ENCODE measurements around the gene ZCCHC14. TPM values are rescaled to one million over a fixed set of nuclear protein-coding genes. Genes with fewer than 3 reads are reported as not detected.

Gene ZCCHC14
- total and polyA plus RNA-seq, 10 of the 15 experiments (the other 5 are each of a cell fraction or from before 2014, with no cell fraction given), result 0.02 to 0.26 (median 0.05) TPM; not detected in 3

- TF ChIP-seq NFIC (IDR thresholded peaks at IDR 0.05; ENCODE audit: low read depth, low read length) (no peak; the same call in 1 of the 2 replicates), RBBP5 (conservative IDR thresholded peaks at IDR 0.05) (no peak), JUND (IDR thresholded peaks at IDR 0.05; ENCODE audit: low read depth, low read length) (no peak), ZNF274 (IDR thresholded peaks at IDR 0.05; ENCODE audit: insufficient read depth, insufficient read length) (no peak), ZBED1 (IDR thresholded peaks at IDR 0.05; ENCODE audit: borderline replicate concordance) (no peak), STAT1 (conservative IDR thresholded peaks at IDR 0.05) (peak; percentile 42; the same call in 1 of the 2 replicates), EGR1 (IDR thresholded peaks at IDR 0.05; ENCODE audit: borderline replicate concordance in 1 of 2, low read depth in 2 of 2, low read length in 2 of 2) (no peak), CREM (IDR thresholded peaks at IDR 0.05; ENCODE audit: low read depth) (peak; percentile 85), KAT2A (conservative IDR thresholded peaks at IDR 0.05; ENCODE audit: control insufficient read depth, low read depth, low read length) (no peak), ZNF207 (IDR thresholded peaks at IDR 0.05; ENCODE audit: borderline replicate concordance) (peak; percentile 68; the same call in 1 of the 2 replicates), BHLHE40 (IDR thresholded peaks at IDR 0.05; ENCODE audit: borderline replicate concordance in 1 of 2, low read depth in 2 of 2, low read length in 1 of 2) (peak; percentile 97 to 98), MYB (IDR thresholded peaks at IDR 0.05; ENCODE audit: borderline replicate concordance, low read depth, low read length) (no peak), HCFC1 (IDR thresholded peaks at IDR 0.05; ENCODE audit: low read length) (peak; percentile 83), ZNF622 (IDR thresholded peaks at IDR 0.05) (no peak), RAD51 (IDR thresholded peaks at IDR 0.05) (peak; percentile 94), PAX8 (IDR thresholded peaks at IDR 0.05) (no peak), RB1 (IDR thresholded peaks at IDR 0.05; ENCODE audit: borderline replicate concordance) (no peak), MXI1 (IDR thresholded peaks at IDR 0.05; ENCODE audit: low read depth, low read length) (peak; percentile 90), EED (IDR thresholded peaks at IDR 0.05; ENCODE audit: low read depth) (no peak), BCLAF1 (IDR thresholded peaks at IDR 0.05) (no peak), HSF1 (IDR thresholded peaks at IDR 0.05; ENCODE audit: low read depth, low read length) (no peak), SREBF1 (IDR thresholded peaks at IDR 0.05; ENCODE audit: low read length) (no peak)
- TF ChIP-seq, protein P1, sequence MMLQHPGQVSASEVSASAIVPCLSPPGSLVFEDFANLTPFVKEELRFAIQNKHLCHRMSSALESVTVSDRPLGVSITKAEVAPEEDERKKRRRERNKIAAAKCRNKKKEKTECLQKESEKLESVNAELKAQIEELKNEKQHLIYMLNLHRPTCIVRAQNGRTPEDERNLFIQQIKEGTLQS (IDR thresholded peaks at IDR 0.05; ENCODE audit: borderline replicate concordance, extremely low read depth, low read depth, low read length), result peak; percentile 10; the same call in 1 of the 2 replicates
Measured at GRCh38 chr16:87387942-87388817, 104.6 kb downstream of the ZCCHC14 start (continued).
